Measurements from ENCODE around the gene CSNK1G3.

The CSNK1G3 gene

DNA sequence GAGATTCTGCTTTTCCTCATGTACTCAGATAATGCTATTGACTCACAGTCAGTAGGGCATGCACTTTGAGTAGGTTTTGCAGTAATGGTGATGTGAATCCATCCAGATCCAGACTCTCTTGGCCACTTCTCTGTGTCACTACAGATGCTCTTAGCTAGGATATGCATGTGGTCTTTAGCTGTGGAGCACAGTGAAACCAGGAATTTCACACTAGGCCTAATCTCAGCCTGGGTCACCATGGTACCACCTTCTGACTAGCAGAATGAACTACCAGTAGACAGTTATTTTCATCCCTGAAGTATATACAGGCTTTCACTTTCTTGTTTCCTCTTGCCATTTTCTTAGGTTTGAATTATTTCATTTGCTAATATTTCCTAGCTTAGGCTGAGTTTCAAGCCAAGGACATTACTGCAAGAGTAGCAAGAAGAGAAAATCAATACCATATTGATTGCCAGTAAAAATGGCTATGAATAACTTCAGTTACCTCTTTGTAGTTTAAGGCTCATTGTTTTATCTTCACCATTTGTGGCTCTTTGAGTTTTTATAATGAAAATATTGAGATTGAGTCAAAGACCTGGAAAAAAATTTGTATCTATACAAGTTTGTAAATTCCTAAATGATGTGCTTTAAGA lies 28.4 kb upstream of the CSNK1G3 start:
- H3K23ac ChIP-seq (ENCODE audit: low read length), result no peak overlapping the region
- H2BK12ac ChIP-seq (ENCODE audit: low read length), result no peak overlapping the region
- no peak overlapping the region for H2AFZ ChIP-seq (ENCODE audit: insufficient read depth, low read length, poor library complexity)
- H3K27me3 ChIP-seq (ENCODE audit: insufficient read depth, low read length), result no peaks in the 10 kb centered on the region
- no peaks in the 10 kb centered on the region for H3K79me2 ChIP-seq (ENCODE audit: control insufficient read depth, insufficient read depth, low read length, poor library complexity)
- H3K79me1 ChIP-seq (ENCODE audit: low read length), result no peaks in the 10 kb centered on the region
- H2AK5ac ChIP-seq (ENCODE audit: low read length), result no peak overlapping the region
- no peak overlapping the region for H2BK5ac ChIP-seq (ENCODE audit: low read depth, low read length, poor library complexity)
- no peak overlapping the region for H3K14ac ChIP-seq (ENCODE audit: low read length)
- H4K91ac ChIP-seq (ENCODE audit: low read depth, low read length), result no peak overlapping the region
- no peak overlapping the region for H4K8ac ChIP-seq (ENCODE audit: low read depth, low read length)
- no peak for DNase-seq
- H3K9me3 ChIP-seq (ENCODE audit: insufficient read depth, low read depth, low read length), result no peaks in the 10 kb centered on the region
- H3K4ac ChIP-seq (ENCODE audit: low read depth, low read length), result no peak overlapping the region
- H3K36me3 ChIP-seq (ENCODE audit: control insufficient read depth in 1 of 2, insufficient read depth in 2 of 2, low read length in 2 of 2), result no peaks in the 10 kb centered on the region
- no peak overlapping the region for H4K12ac ChIP-seq (ENCODE audit: low read depth, low read length)
- H3K27ac ChIP-seq (ENCODE audit: low read depth, low read length), result no peak overlapping the region
- H2BK120ac ChIP-seq (ENCODE audit: insufficient read depth, low read length, poor library complexity), result no peak overlapping the region
- no peak overlapping the region for H3K4me2 ChIP-seq (ENCODE audit: low read length)
- no peak overlapping the region for H3K4me3 ChIP-seq (ENCODE audit: low read depth, low read length)
- no peak overlapping the region for H3K9ac ChIP-seq (ENCODE audit: low read length)
- H3K18ac ChIP-seq (ENCODE audit: low read length), result no peak overlapping the region
- no peaks in the 10 kb centered on the region for H3K4me1 ChIP-seq (ENCODE audit: control insufficient read depth in 1 of 2, insufficient read depth in 2 of 2, low read length in 2 of 2)

DNA sequence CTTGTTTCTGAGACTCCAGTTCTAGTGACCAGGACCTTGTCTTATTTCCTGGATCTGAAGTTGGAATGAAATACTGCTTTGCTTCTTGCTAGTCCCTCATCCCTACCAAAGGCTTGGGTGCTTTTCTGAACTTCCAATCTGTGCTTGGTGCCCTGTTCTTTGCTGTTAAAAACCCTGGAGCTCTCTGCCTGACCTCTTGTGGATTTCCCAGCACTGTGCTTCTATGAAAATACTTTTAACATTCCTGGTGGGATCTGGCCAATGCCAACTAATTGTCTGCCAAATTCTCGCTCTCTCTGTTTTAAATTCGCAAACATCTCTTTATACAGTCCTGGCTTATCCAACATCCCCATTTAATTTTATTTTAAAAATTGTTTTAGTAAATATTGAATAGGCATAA lies 26.7 kb upstream of the CSNK1G3 start:
- Histone ChIP-seq H3K9ac (ENCODE audit: low read length) (no peak overlapping the region), H3K4me3 (ENCODE audit: low read depth, low read length) (no peak overlapping the region), H3K79me2 (ENCODE audit: control insufficient read depth, insufficient read depth, low read length, poor library complexity) (no peaks in the 10 kb centered on the region), H2BK12ac (ENCODE audit: low read length) (no peak overlapping the region), H3K4ac (ENCODE audit: low read depth, low read length) (no peak overlapping the region), H3K27me3 (ENCODE audit: insufficient read depth, low read length) (no peaks in the 10 kb centered on the region), H3K14ac (ENCODE audit: low read length) (no peak overlapping the region), H4K91ac (ENCODE audit: low read depth, low read length) (no peak overlapping the region), H2AFZ (ENCODE audit: insufficient read depth, low read length, poor library complexity) (no peak overlapping the region), H2BK120ac (ENCODE audit: insufficient read depth, low read length, poor library complexity) (no peak overlapping the region), H2AK5ac (ENCODE audit: low read length) (no peak overlapping the region), H3K4me1 (ENCODE audit: control insufficient read depth in 1 of 2, insufficient read depth in 2 of 2, low read length in 2 of 2) (no peaks in the 10 kb centered on the region), H3K9me3 (ENCODE audit: insufficient read depth, low read depth, low read length) (no peaks in the 10 kb centered on the region), H3K79me1 (ENCODE audit: low read length) (no peaks in the 10 kb centered on the region), H4K12ac (ENCODE audit: low read depth, low read length) (no peak overlapping the region), H3K23ac (ENCODE audit: low read length) (no peak overlapping the region), H3K18ac (ENCODE audit: low read length) (no peak overlapping the region), H4K8ac (ENCODE audit: low read depth, low read length) (no peak overlapping the region), H2BK5ac (ENCODE audit: low read depth, low read length, poor library complexity) (no peak overlapping the region), H3K4me2 (ENCODE audit: low read length) (no peak overlapping the region), H3K36me3 (ENCODE audit: control insufficient read depth in 1 of 2, insufficient read depth in 2 of 2, low read length in 2 of 2) (no peaks in the 10 kb centered on the region), H3K27ac (ENCODE audit: low read depth, low read length) (no peak overlapping the region)
- 100% methylated on average over 1 of the region's 2 CpGs for WGBS (ENCODE audit: extremely low coverage, insufficient coverage, insufficient read length)
- DNase-seq, result no peak

DNA sequence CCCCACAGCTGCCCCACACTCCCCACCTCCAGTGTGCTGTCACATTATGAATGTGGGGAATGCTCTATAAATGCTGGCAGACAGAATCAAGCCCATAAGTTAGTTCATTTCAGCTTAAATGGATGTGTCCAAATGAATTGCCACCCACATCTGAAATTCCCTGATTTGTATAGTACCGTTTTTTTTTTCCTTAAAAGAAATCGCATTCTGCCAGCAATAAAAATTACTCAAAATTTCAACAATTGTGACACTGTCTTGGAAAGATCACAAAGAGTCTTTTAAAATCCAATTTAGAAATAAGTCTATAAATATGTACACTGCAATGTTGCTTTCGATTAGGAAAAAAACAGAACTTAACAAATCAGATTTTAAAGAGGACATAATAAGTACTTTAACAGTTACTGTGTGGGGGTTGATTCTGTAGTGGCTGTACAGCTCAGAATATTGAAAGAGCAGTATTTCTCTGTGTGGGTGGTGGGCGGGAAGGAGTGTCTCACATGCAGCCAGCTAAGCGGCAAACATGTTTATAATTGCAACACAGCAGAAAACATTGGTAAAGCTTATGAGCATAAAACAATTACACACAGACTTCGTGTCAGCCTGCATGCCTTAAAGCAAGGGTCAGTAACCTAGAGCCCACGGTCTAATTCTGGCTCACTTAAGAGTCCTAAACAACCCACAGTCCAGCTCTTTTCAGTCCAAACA lies 24.9 kb upstream of the CSNK1G3 start:
- Histone ChIP-seq H2AK5ac (ENCODE audit: low read length) (no peak overlapping the region), H3K4me1 (ENCODE audit: control insufficient read depth in 1 of 2, insufficient read depth in 2 of 2, low read length in 2 of 2) (no peaks in the 10 kb centered on the region), H4K12ac (ENCODE audit: low read depth, low read length) (no peak overlapping the region), H2AFZ (ENCODE audit: insufficient read depth, low read length, poor library complexity) (no peak overlapping the region), H3K27ac (ENCODE audit: low read depth, low read length) (no peak overlapping the region), H2BK5ac (ENCODE audit: low read depth, low read length, poor library complexity) (no peak overlapping the region), H3K4me3 (ENCODE audit: low read depth, low read length) (no peak overlapping the region), H2BK12ac (ENCODE audit: low read length) (no peak overlapping the region), H3K4ac (ENCODE audit: low read depth, low read length) (no peak overlapping the region), H3K27me3 (ENCODE audit: insufficient read depth, low read length) (no peaks in the 10 kb centered on the region), H3K36me3 (ENCODE audit: control insufficient read depth in 1 of 2, insufficient read depth in 2 of 2, low read length in 2 of 2) (no peaks in the 10 kb centered on the region), H3K23ac (ENCODE audit: low read length) (no peak overlapping the region), H3K18ac (ENCODE audit: low read length) (no peak overlapping the region), H4K8ac (ENCODE audit: low read depth, low read length) (no peak overlapping the region), H3K79me2 (ENCODE audit: control insufficient read depth, insufficient read depth, low read length, poor library complexity) (no peaks in the 10 kb centered on the region), H3K4me2 (ENCODE audit: low read length) (no peak overlapping the region), H3K9ac (ENCODE audit: low read length) (no peak overlapping the region), H3K79me1 (ENCODE audit: low read length) (no peaks in the 10 kb centered on the region), H3K14ac (ENCODE audit: low read length) (no peak overlapping the region), H2BK120ac (ENCODE audit: insufficient read depth, low read length, poor library complexity) (no peak overlapping the region), H4K91ac (ENCODE audit: low read depth, low read length) (no peak overlapping the region), H3K9me3 (ENCODE audit: insufficient read depth, low read depth, low read length) (no peaks in the 10 kb centered on the region)
- no CpG with 5 or more reads among the region's 7 CpGs for WGBS (ENCODE audit: extremely low coverage, insufficient coverage, insufficient read length)
- no peak for DNase-seq

DNA sequence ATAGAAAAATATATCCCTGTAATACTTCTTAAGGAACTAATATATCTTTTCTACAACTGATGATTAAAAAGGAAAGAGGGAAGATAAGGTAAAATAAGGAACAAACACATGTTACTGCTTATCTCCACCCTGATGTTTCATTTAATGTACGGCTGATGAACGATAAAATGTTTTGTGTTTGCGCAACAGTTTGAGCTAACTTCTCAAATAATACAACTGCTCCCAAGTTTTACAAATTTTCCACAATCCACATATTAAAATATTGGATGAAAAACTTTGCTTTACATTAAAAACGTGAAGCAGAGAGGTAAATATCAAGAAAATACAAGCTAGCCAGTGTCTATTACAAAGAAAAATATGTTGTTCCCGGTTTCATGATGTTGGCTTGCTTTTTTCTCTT lies 21.0 kb upstream of the CSNK1G3 start:
- peak in 1 of 2 donors; percentile 6 for DNase-seq
- no CpG with 5 or more reads among the region's 5 CpGs for WGBS (ENCODE audit: extremely low coverage, insufficient coverage, insufficient read length)
- Histone ChIP-seq H4K8ac (ENCODE audit: low read depth, low read length) (no peak overlapping the region), H3K4ac (ENCODE audit: low read depth, low read length) (no peak overlapping the region), H2BK5ac (ENCODE audit: low read depth, low read length, poor library complexity) (no peak overlapping the region), H3K14ac (ENCODE audit: low read length) (no peak overlapping the region), H3K36me3 (ENCODE audit: control insufficient read depth in 1 of 2, insufficient read depth in 2 of 2, low read length in 2 of 2) (no peaks in the 10 kb centered on the region), H3K9me3 (ENCODE audit: insufficient read depth, low read depth, low read length) (no peaks in the 10 kb centered on the region), H3K27me3 (ENCODE audit: insufficient read depth, low read length) (no peaks in the 10 kb centered on the region), H2AK5ac (ENCODE audit: low read length) (no peak overlapping the region), H3K4me2 (ENCODE audit: low read length) (no peak overlapping the region), H4K91ac (ENCODE audit: low read depth, low read length) (no peak overlapping the region), H3K18ac (ENCODE audit: low read length) (no peak overlapping the region), H3K79me1 (ENCODE audit: low read length) (no peaks in the 10 kb centered on the region), H3K9ac (ENCODE audit: low read length) (no peak overlapping the region), H3K23ac (ENCODE audit: low read length) (no peak overlapping the region), H2BK12ac (ENCODE audit: low read length) (no peak overlapping the region), H3K4me1 (ENCODE audit: control insufficient read depth in 1 of 2, insufficient read depth in 2 of 2, low read length in 2 of 2) (no peaks in the 10 kb centered on the region), H4K12ac (ENCODE audit: low read depth, low read length) (no peak overlapping the region), H3K4me3 (ENCODE audit: low read depth, low read length) (no peak overlapping the region), H2AFZ (ENCODE audit: insufficient read depth, low read length, poor library complexity) (no peak overlapping the region), H3K79me2 (ENCODE audit: control insufficient read depth, insufficient read depth, low read length, poor library complexity) (no peaks in the 10 kb centered on the region), H2BK120ac (ENCODE audit: insufficient read depth, low read length, poor library complexity) (no peak overlapping the region), H3K27ac (ENCODE audit: low read depth, low read length) (no peak overlapping the region)
